ENCODE results near the gene MKLN1. TPM values are rescaled to one million over a fixed set of nuclear protein-coding genes. Genes with fewer than 3 reads are reported as not detected.
A peak's percentile ranks its signal among the peaks of the same experiment; 100 is the strongest.
"Not testable (repeated sequence)": the region's sequence is repeated elsewhere in the genome, so short reads cannot be mapped to it uniquely, and the experiment has no call there.

The MKLN1 gene
- total and polyA plus RNA-seq, 3 donors from 2014 or later: 42.1 to 87.9 (median 82.4) TPM

GRCh38 chr7:131425992-131426391, 98.3 kb downstream of the MKLN1 start:
- WGBS, 2 donors: 36 to 39% methylated on average over 3 of the region's 3 CpGs

GRCh38 chr7:131430826-131431225, 103.2 kb downstream of the MKLN1 start:
- H3K27me3 ChIP-seq; H3K27ac ChIP-seq; H3K9me3 ChIP-seq; intact Hi-C loops (cut with DNase I; ENCODE audit: low total_unique reads); H3K36me3 ChIP-seq (ENCODE audit: low read depth, missing control alignments); DNase-seq; H3K4me3 ChIP-seq: not testable (repeated sequence)
- WGBS, 2 donors: 90 to 91% methylated on average over 7 of the region's 7 CpGs
- H3K4me1 ChIP-seq: peaks cover 15% of the 10 kb centered on the region

More at GRCh38 chr7:131425992-131426391, 98.3 kb downstream of the MKLN1 start:
- peak overlapping the region; percentile 64 to 73 for H3K27ac ChIP-seq
- no peak overlapping the region for H3K4me3 ChIP-seq
- DNase-seq: no peak
- no peaks in the 10 kb centered on the region for H3K9me3 ChIP-seq
- H3K27me3 ChIP-seq: no peaks in the 10 kb centered on the region
- H3K36me3 ChIP-seq (ENCODE audit: low read depth, missing control alignments): no peaks in the 10 kb centered on the region
- TF ChIP-seq CTCF (IDR thresholded peaks at IDR 0.05) (no peak), POLR2A (IDR thresholded peaks at IDR 0.05) (no peak)
- peaks cover 30% of the 10 kb centered on the region for H3K4me1 ChIP-seq
- intact Hi-C loops (cut with DNase I; ENCODE audit: low total_unique reads): no loop called here

DNA sequence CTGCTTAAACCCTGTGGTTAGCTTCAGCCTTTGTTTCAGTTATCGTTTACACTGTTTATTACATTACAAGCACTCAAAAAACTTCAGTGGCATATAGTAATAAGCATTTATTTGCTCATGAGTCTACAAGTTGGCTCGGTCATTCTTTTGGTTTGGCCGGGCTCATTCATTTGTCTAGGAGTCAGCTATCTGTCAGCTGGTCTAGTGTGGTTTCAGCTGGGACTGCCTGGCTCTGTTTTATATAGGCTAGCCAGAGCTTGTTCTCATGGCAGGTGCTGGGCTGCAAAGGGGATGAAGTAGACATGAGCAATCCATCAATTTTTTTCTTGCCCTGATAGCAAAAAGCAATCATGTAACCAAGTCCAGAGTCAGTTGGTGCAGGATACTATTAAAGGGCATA, 103.6 kb downstream of the MKLN1 start:
- H3K4me3 ChIP-seq: no peak overlapping the region
- H3K36me3 ChIP-seq (ENCODE audit: low read depth, missing control alignments): no peaks in the 10 kb centered on the region
- H3K27ac ChIP-seq: no peak overlapping the region
- intact Hi-C loops (cut with DNase I; ENCODE audit: low total_unique reads): no loop called here
- H3K9me3 ChIP-seq: no peaks in the 10 kb centered on the region
- DNase-seq: peak; percentile 36
- H3K27me3 ChIP-seq: no peaks in the 10 kb centered on the region
- TF ChIP-seq POLR2A (IDR thresholded peaks at IDR 0.05) (no peak), CTCF (IDR thresholded peaks at IDR 0.05) (no peak)
- WGBS, 2 donors: 70 to 81% methylated on average over 3 of the region's 3 CpGs
- H3K4me1 ChIP-seq: peaks cover 11% of the 10 kb centered on the region

- 75 to 79% methylated on average over 3 of the region's 3 CpGs for WGBS, 2 donors
- TF ChIP-seq CTCF (IDR thresholded peaks at IDR 0.05): no peak
- TF ChIP-seq POLR2A (IDR thresholded peaks at IDR 0.05): no peak
- intact Hi-C loops (cut with DNase I; ENCODE audit: low total_unique reads): no loop called here
- Histone ChIP-seq H3K27ac (no peak overlapping the region), H3K4me3 (no peak overlapping the region), H3K4me1 (peaks cover 6% of the 10 kb centered on the region), H3K9me3 (no peaks in the 10 kb centered on the region), H3K36me3 (ENCODE audit: low read depth, missing control alignments) (no peaks in the 10 kb centered on the region), H3K27me3 (no peaks in the 10 kb centered on the region)
- DNase-seq: no peak
Observed at GRCh38 chr7:131431756-131432155, 104.1 kb downstream of the MKLN1 start.

DNA sequence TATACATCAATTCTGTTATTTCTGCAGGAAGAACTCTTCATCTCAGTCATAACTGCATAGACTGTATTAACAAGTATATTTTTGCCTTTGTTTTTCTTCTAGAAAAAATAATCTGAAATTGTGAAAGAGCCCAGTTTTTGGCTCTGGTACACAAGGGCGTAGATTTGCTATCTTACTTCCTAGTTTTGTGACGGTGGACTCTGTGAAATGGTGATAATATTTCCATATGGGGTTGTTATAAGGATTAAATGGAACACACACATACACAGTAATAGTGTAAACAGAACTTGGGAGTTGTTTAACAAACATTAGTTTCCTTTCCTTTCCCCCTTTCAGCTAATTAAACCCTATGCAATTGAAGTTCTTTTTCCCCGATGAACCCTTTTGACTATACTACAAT, 108.7 kb downstream of the MKLN1 start:
- Histone ChIP-seq H3K9me3 (no peaks in the 10 kb centered on the region), H3K4me3 (no peak overlapping the region), H3K27ac (no peak overlapping the region), H3K36me3 (ENCODE audit: low read depth, missing control alignments) (no peaks in the 10 kb centered on the region), H3K4me1 (no peaks in the 10 kb centered on the region), H3K27me3 (no peaks in the 10 kb centered on the region)
- intact Hi-C loops (cut with DNase I; ENCODE audit: low total_unique reads): no loop called here
- WGBS, 2 donors: 82 to 88% methylated on average over 3 of the region's 3 CpGs
- TF ChIP-seq CTCF (IDR thresholded peaks at IDR 0.05) (no peak), POLR2A (IDR thresholded peaks at IDR 0.05) (no peak)
- DNase-seq: no peak
